HS-5 (cell line): ENCODE measurements around the gene MRPL41.
"Not testable (repeated sequence)": the region's sequence is repeated elsewhere in the genome, so short reads cannot be mapped to it uniquely, and the experiment has no call there.

Experiments
- DNase-seq: peaks from one replicate; pipeline ENCODE4 v3.0.0-alpha.2; 2012; ENCODE audit warnings: low read depth

The MRPL41 gene

DNA sequence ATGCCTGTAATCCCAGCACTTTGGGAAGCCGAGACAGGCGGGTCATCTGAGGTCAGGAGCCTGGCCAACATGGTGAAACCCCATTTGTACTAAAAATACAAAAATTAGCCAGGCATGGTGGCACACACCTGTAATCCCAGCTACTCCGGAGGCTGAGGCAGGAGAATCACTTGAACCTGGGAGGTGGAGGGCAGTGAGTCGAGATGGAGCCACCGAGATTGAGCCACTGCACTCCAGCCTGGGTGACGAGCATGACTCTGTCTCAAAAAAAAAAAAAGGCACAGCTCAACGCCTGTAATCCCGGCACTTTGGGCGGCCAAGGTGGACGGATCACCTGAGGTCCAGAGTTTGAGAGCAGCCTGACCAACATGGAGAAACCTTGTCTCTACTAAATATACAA, 2.0 kb downstream of the MRPL41 start:
- not testable (repeated sequence) for DNase-seq

DNA sequence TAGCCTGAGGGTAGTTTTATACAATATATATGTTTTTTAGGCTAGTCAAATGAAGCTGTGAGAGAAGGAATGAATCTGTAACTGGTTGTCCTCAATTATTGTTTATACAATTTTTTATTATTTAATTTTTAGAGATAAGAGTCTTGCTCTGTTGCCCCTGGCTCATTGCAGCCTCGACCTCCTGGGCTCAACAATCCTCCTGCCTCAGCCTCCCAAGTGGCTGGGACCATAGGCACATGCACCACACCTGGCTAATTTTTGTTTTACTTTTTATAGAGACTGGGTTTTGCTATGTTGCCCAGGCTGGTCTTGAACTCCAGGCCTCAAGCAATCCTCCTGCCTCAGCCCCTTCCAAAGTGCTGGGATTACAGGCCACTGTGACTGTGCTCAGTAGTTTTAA, 2.7 kb downstream of the MRPL41 start:
- no peak for DNase-seq

DNA sequence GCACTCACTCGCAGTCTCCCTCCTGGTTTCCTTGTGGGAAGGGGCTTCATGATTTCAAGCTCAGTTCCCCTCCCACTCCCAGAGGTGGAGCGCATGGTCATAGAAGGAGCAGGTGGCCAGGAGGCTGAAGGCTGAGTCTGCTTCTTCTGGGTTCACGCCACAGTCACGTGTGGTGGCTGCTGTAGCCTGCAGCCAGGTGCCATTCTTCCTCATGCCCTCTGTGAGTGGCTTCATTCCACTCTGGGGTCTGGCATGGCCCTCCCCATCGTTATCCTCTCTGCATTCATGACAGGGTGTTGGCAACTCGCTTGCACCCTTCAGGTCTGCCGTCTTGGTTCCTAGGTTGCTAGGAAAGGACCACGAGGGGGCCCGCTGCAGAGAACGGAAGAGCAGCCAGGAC, 3.5 kb downstream of the MRPL41 start:
- no peak for DNase-seq

DNA sequence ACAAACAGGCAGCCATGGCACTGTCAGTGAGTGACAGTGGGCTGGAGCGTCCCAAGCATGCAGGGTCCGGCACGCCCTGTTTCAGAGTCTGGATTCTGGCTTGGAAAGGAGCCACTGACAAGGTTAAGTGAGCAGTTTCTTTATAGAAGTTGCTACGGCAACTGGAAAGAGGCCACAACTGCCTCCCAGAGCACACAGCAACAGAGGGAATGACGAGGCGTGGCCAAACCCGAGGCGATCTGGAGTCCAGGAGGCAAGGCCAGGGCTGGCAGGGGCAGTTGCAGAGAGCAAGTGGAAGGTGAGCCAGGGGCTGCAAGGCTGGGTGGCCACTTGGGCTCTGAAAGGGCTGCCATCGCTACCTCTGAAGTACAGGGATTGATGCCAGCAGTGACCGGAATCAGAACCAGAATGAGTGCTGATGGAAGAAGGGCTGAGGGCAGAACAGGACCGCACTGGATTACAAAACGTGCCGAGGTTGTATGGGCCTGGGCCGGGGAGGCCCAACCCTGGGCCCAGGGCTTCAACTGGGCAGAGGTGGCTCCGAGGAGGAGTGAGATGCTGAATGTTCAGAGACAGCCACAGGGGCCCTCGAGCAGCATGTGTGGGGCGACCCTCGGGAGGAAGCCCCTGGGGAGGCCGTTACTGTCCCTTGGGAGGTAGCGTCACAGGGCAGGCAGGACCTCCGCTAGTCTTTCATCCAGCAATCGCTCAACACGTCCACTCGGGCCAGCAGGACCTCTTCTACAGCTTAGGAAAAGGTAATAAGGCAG, 4.6 kb downstream of the MRPL41 start:
- DNase-seq, result no peak

DNA sequence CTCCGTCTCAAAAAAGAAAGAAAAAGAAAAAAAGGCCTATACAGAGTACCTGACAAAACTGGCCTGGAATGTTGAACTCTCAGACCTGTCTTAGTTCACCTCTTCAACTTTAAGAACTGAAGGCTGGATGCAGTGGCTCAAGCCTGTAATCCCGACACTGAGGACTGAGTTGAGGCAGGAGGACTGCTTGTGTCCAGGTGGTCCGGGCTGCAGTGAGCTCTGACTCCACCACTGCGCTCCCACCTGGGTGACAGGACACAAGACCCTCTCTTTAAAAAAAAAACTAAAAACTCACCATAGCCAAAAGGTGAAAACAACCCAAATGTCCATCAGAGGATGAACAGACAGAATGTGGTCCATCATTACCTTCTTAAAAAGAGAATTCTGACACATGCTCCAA, 6.4 kb downstream of the MRPL41 start:
- DNase-seq, result no peak

DNA sequence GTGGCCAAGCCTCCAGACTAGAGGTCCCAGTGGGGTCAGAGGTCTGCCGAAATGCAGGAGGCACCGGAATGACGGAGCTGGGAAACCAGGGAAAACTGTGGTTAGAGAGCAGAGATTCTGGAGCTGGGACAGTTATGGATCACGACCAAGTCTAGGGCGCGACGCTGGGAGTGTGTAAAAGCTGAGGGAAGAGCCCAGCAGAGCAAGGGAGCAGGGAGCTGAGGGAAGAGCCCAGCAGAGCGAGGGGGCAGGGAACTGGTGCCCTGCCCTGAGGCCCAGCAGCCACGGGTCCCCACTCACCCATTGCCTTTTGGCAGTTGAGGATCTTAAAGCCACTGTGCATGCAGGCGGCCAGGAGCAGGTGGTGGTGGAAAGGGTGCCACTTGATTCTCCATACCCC, 12.5 kb downstream of the MRPL41 start:
- no peak for DNase-seq

DNA sequence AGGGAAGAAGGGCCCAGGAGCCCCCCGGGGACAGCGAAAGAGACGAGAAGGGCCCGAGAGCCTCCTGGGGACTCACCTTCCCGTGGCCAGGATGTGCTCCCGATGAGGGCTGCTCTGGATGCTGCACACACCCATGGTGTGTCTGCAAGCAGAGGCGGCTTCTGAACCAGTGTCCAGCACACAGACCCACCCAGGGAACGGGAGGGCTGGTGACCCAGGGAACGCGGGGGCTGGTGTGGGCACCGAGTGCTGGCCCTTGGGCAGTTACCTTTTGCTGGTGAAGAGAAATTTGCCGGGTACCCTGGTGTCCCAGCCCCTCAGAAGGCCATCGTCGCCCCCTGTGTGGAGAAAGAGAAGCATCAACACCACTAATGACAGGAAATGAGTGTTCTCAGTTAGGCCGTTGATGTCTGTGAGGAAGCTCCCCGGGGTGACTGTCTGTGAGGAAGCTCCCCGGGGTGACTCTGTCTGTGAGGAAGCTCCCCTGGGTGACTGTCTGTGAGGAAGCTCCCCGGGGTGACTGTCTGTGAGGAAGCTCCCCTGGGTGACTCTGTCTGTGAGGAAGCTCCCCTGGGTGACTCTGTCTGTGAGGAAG, 13.2 kb downstream of the MRPL41 start:
- no peak for DNase-seq

DNA sequence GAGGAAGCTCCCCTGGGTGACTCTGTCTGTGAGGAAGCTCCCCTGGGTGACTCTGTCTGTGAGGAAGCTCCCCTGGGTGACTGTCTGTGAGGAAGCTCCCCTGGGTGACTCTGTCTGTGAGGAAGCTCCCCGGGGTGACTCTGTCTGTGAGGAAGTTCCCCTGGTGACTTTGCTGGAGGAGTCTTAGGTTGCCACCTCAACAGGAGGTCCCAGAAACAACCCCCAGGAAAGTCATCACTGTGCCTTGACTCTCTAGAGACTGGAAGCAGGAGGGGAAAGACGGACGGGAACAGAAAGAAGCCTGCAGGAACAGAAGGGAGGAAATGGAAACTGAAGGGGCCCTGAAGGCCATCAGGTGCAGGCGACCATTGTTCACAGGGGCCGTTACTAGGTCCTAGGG, 16.8 kb downstream of the MRPL41 start:
- not testable (repeated sequence) for DNase-seq

DNA sequence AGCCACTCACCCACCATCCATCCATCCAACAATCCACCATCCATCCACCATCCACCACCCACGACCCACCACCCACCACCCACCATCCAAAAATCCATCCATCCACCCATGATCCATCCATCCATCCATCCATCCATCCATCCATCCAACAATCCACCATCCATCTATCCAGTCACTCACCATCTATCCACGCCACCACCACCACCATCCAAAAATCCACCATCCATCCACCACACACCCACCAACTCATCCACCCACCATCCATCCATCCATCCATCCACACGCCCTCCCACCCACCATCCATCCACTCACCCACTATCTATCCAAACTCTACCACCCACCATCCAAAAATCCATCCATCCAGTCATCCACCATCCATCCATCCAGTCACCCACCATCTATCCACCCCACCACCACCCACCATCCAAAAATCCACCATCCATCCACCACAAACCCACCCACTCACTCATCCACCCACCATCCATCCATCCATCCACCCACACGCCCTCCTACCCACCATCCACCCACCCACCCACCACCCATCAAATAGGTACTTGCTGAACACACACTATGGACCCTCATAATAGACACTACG, 18.0 kb downstream of the MRPL41 start:
- no peak for DNase-seq

DNA sequence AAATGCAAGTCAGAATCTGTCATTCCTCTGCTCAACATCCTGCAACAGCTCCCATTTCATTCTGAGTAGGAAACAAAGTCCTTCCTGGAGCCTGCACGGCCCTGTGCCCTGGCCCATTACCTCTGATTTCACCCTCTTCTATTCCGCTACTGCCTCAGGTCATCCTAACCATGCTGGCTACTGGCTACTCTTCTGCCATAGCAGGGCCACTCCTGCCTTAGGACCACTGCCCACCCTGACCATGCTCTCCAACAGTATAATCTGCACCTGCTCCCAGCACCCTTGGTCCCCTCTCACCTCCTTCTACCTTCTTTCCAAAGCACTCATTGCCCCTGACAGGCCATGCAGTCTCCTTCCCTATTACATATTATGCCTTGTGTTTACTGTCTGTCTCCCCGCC, 18.9 kb downstream of the MRPL41 start:
- no peak for DNase-seq

DNA sequence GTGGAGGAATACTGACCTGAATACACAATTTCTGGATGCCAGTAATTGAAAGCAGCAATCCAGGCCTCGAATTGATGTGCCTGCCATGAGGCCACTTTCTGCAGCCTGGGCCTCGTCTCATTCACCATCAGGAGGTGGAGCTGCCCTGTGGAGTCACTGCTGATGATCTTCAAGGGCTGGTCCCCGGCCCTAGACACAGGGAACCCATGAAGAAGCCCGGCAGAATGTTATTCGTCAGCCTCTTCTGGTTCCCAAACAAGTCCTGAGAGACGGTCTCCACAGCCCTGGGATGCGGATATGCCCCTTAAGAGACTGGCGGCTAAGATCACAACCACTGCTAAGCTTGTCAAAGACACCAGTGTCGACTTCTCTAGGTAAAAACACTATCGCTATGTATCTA, 22.5 kb downstream of the MRPL41 start:
- no peak for DNase-seq

DNA sequence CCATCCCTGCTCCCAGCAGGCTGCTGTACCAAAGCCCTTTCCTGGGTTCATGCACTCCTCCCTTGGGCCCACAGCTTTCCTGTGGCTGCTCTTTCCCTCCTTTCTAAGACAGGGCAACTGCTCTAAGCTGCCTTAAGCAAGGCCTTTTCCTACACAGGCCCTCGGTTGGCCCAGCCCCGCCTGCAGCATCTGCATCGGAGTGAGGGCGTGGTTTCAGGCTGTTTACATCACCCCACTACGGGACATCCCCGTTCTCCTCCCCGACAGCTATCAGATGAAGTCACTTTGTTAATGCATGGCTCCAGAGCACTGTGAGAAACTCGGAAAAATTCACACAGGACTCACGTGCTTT, 23.7 kb downstream of the MRPL41 start:
- DNase-seq, result no peak

DNA sequence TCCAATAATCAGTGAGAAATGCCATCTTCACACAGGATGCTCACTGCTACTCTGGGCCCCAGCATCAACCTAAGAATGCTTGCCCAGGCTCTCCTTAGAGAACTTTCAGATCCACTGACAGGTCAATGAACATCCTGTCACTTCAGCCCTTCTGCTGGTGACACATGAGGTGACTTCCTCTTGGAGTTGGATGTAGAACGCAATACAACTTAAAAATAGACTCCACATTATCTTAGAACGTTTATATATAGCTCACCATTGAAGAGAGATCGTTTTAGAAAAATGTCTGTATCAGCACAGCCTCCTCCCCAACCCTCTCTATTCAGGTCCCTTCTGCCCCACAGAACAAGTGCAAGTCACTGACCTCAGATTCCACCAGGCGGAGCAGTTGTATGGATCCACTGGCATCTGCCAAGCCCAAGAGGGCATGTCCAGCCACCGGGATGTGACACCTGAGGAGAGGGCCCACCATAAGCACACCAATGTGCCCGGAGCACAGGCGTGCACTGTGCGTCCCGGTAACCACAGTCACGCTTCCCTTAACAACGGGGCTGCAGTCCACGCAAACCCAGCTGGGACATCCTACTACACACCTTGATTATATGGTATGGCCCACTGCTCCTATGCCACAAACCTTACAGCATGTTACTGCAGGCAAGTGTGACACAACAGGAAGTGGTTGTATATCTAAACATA, 24.2 kb downstream of the MRPL41 start:
- no peak for DNase-seq

DNA sequence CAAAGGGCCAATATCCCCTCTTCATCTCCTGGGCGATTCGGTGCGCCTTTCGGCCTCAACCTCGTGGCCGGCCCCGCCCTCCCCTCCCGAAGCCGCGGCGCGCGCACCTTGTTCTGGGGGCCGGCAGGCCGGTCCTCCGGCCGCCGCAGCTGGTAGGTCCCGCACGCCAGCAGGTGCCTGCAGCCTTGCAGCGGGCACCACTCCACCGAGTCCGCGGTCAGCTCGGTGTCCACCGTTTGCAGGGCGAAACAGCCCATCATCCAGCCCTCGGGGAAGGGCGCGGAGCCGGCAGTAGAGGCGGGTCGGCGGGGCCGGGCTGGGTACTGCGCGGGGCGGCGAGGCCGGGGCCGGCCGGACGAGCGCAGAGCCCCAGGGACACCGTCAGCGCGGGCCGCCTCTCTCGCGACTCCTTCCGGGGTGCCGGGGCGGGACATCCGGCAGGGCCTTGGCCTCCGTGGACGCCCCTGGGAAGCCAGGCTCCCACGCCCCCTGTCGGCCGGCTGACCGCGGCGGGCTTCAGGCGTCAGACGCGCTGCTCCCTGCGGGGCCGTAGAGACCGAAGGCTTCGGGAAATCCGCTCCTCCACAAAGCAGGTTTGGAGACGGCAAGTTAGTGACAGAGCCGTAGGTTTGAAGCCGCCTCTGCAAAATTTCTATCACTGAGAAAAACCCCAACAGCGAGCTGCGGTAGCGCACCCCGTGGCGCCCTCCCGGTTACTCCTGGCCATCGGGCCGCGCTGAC, 27.0 kb downstream of the MRPL41 start, which contains the start of gene DPH7:
DPH7 (minus strand) TSS at position 408 of the 741 bp plus-strand sequence; CDS start at position 260, 148 bp downstream.
- DNase-seq, result peak; percentile 53

DNA sequence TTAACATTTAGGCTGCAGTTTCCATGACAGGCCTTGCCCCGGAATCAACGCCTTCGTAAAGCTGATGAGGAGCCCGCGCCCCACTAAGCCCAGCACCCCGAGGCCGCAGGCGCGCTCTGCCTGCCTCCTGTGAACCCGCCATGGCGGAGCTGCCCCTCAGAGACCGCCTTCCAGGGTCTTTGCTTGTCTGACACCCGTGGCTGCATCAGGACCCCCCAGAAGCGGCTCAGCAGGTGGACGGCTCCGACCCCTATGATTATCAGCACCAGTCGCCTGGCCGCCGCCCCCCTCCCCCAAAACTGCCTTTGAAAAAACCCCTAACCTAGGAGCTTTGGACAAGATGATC, 27.6 kb downstream of the MRPL41 start:
- no peak for DNase-seq

DNA sequence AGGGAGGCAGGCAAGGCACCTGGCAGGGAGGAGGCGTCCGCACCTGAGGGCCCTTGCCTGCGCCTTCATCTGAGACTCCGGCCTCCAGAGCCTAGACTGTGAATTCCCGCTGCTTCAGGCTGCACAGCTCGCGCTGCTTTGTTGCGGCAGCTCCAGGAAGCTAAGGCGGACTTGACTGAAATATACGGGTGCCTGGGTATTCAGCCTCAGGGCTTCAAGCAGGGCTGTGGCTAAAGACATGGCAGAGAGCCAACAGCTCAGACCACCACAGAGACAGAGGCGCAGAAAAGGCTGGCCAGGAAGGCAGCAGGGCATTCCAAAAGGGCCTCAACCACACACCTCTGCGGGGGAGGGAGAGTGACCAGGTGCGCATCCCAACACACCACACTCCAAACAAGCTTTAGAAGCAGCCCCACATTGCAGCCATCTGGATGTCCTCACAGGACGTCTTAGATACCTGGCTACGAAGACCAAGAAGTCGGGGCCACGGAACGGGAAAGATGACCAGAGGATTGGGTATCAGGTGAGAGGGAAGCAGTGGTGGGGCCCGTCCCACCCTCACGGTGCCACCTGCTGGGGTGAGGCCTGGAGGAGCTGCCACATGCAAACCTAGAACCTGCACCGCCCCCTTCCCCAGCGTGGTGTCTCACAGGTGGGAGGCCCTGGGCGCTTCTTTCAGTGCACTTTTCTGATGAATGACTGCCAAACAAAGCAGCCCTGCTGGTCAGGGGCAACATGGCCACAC, 28.7 kb downstream of the MRPL41 start:
- DNase-seq, result no peak

DNA sequence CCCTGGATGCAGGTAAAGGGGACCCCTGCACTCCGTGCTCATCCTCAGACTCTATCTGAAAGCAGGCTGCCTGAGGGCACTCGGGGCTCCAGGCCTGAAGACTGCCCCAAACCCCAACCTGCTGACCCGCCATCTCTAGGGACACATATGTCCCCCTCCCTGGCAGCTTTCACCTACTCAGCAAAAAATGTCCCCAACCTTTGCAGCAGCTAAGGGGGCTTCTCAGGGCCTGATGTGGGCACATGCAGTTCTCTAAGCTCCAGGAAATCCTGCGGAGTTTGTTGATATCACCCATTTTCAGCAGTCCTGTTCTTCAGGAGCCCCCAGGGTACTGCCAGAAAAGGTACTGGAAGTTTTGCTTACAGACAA, 29.3 kb downstream of the MRPL41 start:
- DNase-seq, result no peak

DNA sequence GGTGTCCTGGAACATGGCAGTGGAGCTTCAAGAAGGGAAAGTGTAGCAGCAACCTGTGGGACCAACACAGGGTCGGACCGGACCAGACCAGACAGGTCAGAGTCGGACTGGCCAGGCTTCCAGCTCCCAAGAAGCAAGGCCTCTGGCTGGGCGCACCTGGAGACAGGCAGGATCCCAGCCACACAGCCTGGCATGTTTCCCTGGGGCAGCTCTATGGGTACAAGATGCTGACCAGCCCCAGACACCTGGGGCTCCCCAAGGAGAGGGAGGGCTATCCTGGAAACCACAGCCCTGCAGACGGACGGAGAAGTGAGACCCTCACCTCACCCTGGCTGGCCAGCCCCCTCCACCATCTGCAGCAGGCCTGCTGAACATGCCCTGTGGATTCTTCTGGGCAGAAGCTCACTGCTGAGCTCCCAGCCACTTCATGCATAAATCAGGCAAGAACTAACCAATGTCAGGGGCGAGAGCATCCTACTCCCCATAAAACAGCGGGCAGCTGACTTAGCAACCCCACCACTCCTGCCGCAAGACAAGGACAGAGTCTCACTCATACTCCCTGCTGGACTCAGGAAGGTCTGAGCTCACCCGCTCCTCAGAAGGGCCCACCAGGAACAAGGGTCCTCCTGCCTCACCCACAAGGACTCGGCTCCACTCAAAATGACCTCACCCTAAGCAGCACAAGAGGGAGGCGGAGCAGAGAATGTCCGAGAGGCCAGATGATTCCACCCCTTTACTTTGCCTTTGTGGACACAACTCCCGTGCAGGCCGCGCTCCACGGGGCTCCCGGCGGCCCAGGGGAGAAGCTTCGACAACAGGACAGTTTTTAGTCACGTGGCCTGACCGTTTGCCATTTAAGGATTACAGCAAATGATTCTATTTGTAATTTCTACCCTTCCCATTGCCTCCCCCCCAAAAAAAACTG, 29.9 kb downstream of the MRPL41 start:
- DNase-seq, result no peak

DNA sequence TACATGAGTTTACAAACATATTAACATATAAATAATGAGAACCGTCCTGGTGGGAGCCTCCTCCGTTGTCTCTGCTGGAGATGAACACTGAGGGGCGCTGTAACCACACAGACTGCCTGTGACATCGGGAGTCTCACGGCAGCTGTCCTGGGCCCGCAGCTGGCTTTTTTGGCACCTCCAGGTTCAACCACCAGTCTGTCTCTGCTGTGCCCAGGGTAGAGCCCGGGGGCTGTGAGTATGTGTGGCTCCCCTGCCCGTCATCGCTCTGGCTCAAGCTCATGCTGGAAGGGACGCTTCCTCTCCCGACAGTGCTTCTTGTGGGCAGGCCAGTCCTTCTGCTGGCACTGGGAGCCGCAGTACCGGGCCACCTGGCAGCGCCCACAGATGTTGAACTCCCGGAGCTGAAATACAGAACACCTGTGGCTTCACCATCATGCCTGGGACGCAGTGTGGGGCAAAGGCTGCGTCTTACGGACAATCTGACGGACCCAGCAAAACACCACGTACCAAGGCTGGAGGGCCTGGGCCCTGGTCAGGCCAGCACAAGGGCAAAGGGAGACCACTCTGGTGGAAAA, 30.7 kb downstream of the MRPL41 start:
- no peak for DNase-seq

DNA sequence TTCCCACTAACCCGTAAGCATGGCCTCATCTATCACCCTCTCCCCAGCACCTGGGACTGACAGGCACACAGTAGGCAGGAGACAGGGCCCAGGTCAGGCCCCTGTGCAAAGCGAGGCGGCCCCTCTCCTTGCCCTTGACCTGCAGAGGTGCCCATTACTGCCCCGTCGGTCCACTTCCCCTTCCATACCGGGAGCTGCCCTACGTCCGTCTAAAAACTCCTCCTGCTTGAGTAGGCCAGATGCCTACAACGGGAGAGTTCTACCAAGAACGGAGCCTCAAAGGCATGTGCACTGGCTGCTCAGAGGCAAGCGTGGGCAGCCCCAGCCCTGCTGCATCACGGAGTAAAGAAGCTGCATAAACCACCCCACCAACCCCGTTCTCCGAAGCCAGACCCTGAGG, 31.7 kb downstream of the MRPL41 start:
- no peak for DNase-seq
